GM12878 (cell line): Measurements from ENCODE around the gene PRTN3. TPM values are rescaled to one million over a fixed set of nuclear protein-coding genes. Genes with fewer than 3 reads are reported as not detected.

Experiments
- ATAC-seq: fragments of 200-7000 bp; cut with Tn5 transposase; 3 replicates; pipeline ENCODE4 v1.9.1; 2020; ENCODE audit warnings: mild to moderate bottlenecking, moderate library complexity
- BruUV-seq: library from RNA; stranded (reverse); fragments of 400-500 nt; replicated peaks from 2 replicates; lab custom pipeline; 2021; lab: Mats Ljungman, UMichigan
- CTCF ChIA-PET: fragments of 300-600 bp; sonication (Branson Sonifier 250); formaldehyde crosslinking; extraction: SDS; loops from one replicate; lab custom pipeline; 2021; ENCODE audit warnings: inconsistent platforms; lab: Yijun Ruan, JAX
- POLR2A ChIA-PET: fragments of 350-600 bp; formaldehyde crosslinking; extraction: SDS; loops from one replicate; lab custom pipeline; 2021; ENCODE audit warnings: inconsistent platforms; lab: Charles Lee
- RAD21 ChIA-PET: fragments of 300-600 bp; sonication (Branson Sonifier 250); formaldehyde crosslinking; loops from one replicate; lab custom pipeline; 2023; ENCODE audit warnings: antibody characterized with exemption; ENCODE audit not compliant: unreplicated experiment; lab: Charles Lee
- SMC1A ChIA-PET: fragments of 300-600 bp; sonication (Branson Sonifier 250); formaldehyde crosslinking; loops from one replicate; lab custom pipeline; 2023; ENCODE audit not compliant: unreplicated experiment, uncharacterized antibody; lab: Charles Lee
- DNase-seq: peaks from one replicate; pipeline ENCODE4 v3.0.0-alpha.2; 2011; ENCODE audit warnings: low read depth, low spot score
- FAIRE-seq: peaks from 3 replicates; lab custom pipeline; 2011; peaks lifted over from hg19 to GRCh38; lab: Jason Lieb, UNC
- H2AFZ ChIP-seq: 2 replicates; pipeline ENCODE4 v1.6.0; 2011; ENCODE audit warnings: low read depth, low read length, control low read depth; ENCODE audit not compliant: control insufficient read depth
- H3K27ac ChIP-seq: 2 replicates; pipeline ENCODE4 v1.5.1; 2011; ENCODE audit warnings: control low read depth; ENCODE audit not compliant: control insufficient read depth, insufficient read depth
- H3K27me3 ChIP-seq, 2 experiments: replicated peaks in 1 of 2; 2 replicates each; pipeline versions ENCODE4 v1.6.0 to v1.6.1; 2011; ENCODE audit warnings: low read length in 1 of 2; ENCODE audit not compliant: control insufficient read depth in 2 of 2, insufficient read depth in 2 of 2
- H3K36me3 ChIP-seq, 2 experiments: 2 replicates each; pipeline ENCODE4 v1.5.1; 2011; ENCODE audit warnings: low read length in 1 of 2; ENCODE audit not compliant: control insufficient read depth in 2 of 2, insufficient read depth in 2 of 2
- H3K4me1 ChIP-seq: 2 replicates; pipeline ENCODE4 v1.6.1; 2011; ENCODE audit warnings: mild to moderate bottlenecking, low read length, moderate library complexity, mixed read lengths; ENCODE audit not compliant: control insufficient read depth, insufficient read depth
- H3K4me2 ChIP-seq: 2 replicates; pipeline ENCODE4 v1.6.0; 2011; ENCODE audit warnings: control low read depth; ENCODE audit not compliant: control insufficient read depth, insufficient read depth
- H3K4me3 ChIP-seq: fragments of 200-600 bp; sonication (generic); 2 replicates; pipeline ENCODE4 v1.5.1; 2016
- H3K79me2 ChIP-seq: 2 replicates; pipeline ENCODE4 v1.6.0; 2011; ENCODE audit warnings: low read length; ENCODE audit not compliant: control insufficient read depth, insufficient read depth
- H3K9ac ChIP-seq: 2 replicates; pipeline ENCODE4 v1.8.0; 2011; ENCODE audit warnings: low read length, control low read depth, mixed read lengths; ENCODE audit not compliant: control insufficient read depth, insufficient read depth
- H3K9me3 ChIP-seq: replicated peaks from 3 replicates; pipeline ENCODE4 v1.5.1; 2011; ENCODE audit warnings: mild to moderate bottlenecking, low read length; ENCODE audit not compliant: control insufficient read depth, insufficient read depth
- H4K20me1 ChIP-seq: 2 replicates; pipeline ENCODE4 v1.6.0; 2011; ENCODE audit not compliant: control insufficient read depth, insufficient read depth
- E2F8 ChIP-seq: fragments of 450-650 bp; IDR thresholded peaks from 2 replicates; pipeline ENCODE4 v1.6.1; 2018; ENCODE audit warnings: mild to moderate bottlenecking, low read depth, moderate library complexity; ENCODE audit not compliant: partially characterized antibody
- EGR1 ChIP-seq, 2 experiments: IDR thresholded peaks; 1 replicate in 1 of 2; 2 replicates in 1 of 2; pipeline ENCODE4 v1.6.1; 2011 to 2012; ENCODE audit warnings: low read depth in 2 of 2, low read length in 2 of 2, borderline replicate concordance in 1 of 2, mild to moderate bottlenecking in 1 of 2, moderate library complexity in 1 of 2
- EP300 ChIP-seq, 2 experiments: fragments of 150-350 bp in 1 of 2; IDR thresholded peaks; 2 replicates each; pipeline ENCODE4 v1.6.1; 2011 to 2012; ENCODE audit warnings: low read depth in 2 of 2, low read length in 2 of 2, borderline replicate concordance in 1 of 2, improper control_type of control experiment in 1 of 2, inconsistent platforms in 1 of 2; ENCODE audit not compliant: control insufficient read depth in 1 of 2
- RELB ChIP-seq: fragments of 450-650 bp; IDR thresholded peaks from 2 replicates; pipeline ENCODE4 v1.6.1; 2017; ENCODE audit warnings: low read depth, mild to moderate bottlenecking, moderate library complexity
- WGBS: methylation state at CpG from one replicate; pipeline ENCODE4 v1.1.6; 2016; ENCODE audit warnings: low lambda C conversion rate; ENCODE audit not compliant: insufficient replicate concordance, insufficient coverage; ENCODE audit errors: missing lambda C conversion rate; 5-methylcytosine and 5-hydroxymethylcytosine counted together
- in situ Hi-C: fragments of 300-500 bp; cut with MboI; formaldehyde crosslinking; loops from 9 replicates; pipeline ENCODE4 v1.14.3; 2018; ENCODE audit warnings: mixed read lengths
- intact Hi-C: fragments of 100-400 bp; cut with micrococcal nuclease; formaldehyde crosslinking; loops from one replicate; pipeline ENCODE4 v1.14.2; 2022; ENCODE audit not compliant: unreplicated experiment
- polyA plus RNA-seq, 11 experiments: library from polyadenylated mRNA; depleted of rRNA in 4 of 11; unstranded in 6 of 11; stranded (reverse) in 5 of 11; fragments of >200 nt; fragmentation: Nextera tagmentation in 4 of 11; fragmentation: Illumina TruSeq in 1 of 11; extraction: Ambion mirVana in 4 of 11; extraction: Trizol in 1 of 11; gene quantifications; 1 replicate in 1 of 11; 2 replicates in 10 of 11; pipeline versions ENCODE4 v1.2.1 to v1.2.3, GENCODE V29; 2011 to 2016; ENCODE audit warnings: inconsistent platforms in 2 of 11, missing spikeins in 2 of 11, low read depth in 1 of 11
- total RNA-seq, 4 experiments: library from RNA; depleted of rRNA in 3 of 4; stranded (reverse); fragments of >200 nt in 3 of 4; fragmentation: Illumina TruSeq in 1 of 4; extraction: Trizol in 1 of 4; gene quantifications; 2 replicates each; pipeline versions ENCODE4 v1.2.1 to v1.2.3, GENCODE V29; 2013 to 2021

PRTN3 gene
- total and polyA plus RNA-seq, 10 of the 15 experiments (the other 5 are each of a cell fraction or from before 2014, with no cell fraction given), result 0.08 TPM; not detected in 9

DNA sequence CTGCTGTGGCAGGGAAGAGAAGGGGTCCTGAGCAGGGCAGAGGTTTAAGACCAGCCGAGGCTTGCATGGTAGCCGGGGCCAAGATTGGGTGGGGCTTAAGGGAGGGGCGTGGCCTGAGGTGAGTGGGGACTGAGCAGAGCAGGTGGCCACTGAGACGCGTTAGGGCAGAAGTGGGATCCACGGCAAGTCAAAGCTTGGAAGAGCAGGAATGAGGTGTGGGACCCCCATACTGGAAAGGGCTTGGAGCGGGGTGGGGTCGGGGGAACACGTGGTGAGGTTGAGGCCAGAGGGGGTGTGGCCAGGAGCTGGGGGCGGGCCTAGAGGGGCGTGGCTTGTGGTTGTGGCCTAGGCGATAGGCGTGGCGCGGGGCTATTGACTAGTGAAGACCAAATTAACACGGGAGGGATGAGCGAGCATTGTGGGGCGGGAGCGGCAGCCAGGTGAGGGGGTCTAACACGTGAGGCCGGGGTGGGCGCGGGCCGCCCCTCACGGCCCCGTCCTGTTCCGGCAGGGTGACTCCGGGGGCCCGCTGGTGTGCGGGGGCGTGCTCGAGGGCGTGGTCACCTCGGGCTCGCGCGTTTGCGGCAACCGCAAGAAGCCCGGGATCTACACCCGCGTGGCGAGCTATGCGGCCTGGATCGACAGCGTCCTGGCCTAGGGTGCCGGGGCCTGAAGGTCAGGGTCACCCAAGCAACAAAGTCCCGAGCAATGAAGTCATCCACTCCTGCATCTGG is 21.9 kb downstream of the PRTN3 start (continued):
- no peak for TF ChIP-seq RELB

DNA sequence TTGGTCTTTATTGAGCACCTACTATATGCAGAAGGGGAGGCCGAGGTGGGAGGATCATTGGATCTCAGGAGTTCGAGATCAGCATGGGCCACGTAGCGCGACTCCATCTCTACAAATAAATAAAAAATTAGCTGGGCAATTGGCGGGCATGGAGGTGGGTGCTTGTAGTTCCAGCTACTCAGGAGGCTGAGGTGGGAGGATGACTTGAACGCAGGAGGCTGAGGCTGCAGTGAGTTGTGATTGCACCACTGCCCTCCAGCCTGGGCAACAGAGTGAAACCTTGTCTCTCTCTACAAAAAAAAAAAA is 22.5 kb downstream of the PRTN3 start:
- ChIA-PET SMC1A (interaction anchor here (0.9 to 3.1 kb wide), 10 partner anchors 30 to 121 kb away, joined by 5 to 18 read pairs (median 12); partner anchors contain the start of genes KISS1R, MED16, RNU6-9 and WDR18), POLR2A (interaction anchor here (0.5 to 1.6 kb wide), 9 partner anchors 15 to 406 kb away, joined by 3 to 6 read pairs (median 3); partner anchors contain the start of gene CIRBP), RAD21 (interaction anchor here (0.8 to 4.5 kb wide), 14 partner anchors 14 to 200 kb away, joined by 3 to 46 read pairs (median 8); partner anchors contain the start of genes KISS1R, MED16, RNF126 and RNU6-9), CTCF (interaction anchor here (0.6 to 2.8 kb wide), 23 partner anchors 8 to 378 kb away, joined by 3 to 50 read pairs (median 5); partner anchors contain the start of genes ARHGAP45, ATP5F1D, KISS1R and MED16)
- no peak for ATAC-seq
- no peaks in the 10 kb centered on the region for H3K79me2 ChIP-seq
- no peak overlapping the region for H3K9ac ChIP-seq
- FAIRE-seq, result no peak
- H3K4me3 ChIP-seq, result no peak overlapping the region
- H3K4me2 ChIP-seq, result peak overlapping the region; percentile 66
- H3K36me3 ChIP-seq, result no peaks in the 10 kb centered on the region
- in situ Hi-C loops (no loop called here), intact Hi-C loops (loop anchor here (2.0 to 5.0 kb wide), 3 partner anchors 92 to 134 kb away; partner anchors contain the start of gene WDR18)
- WGBS, result 60% methylated on average over 7 of the region's 7 CpGs
- no TSS peak for BruUV-seq
- H4K20me1 ChIP-seq, result no peaks in the 10 kb centered on the region
- H3K4me1 ChIP-seq, result peaks cover 10% of the 10 kb centered on the region
- no peak overlapping the region for H3K27ac ChIP-seq
- no peaks in the 10 kb centered on the region; a peak in 1 of 4 replicates for H3K27me3 ChIP-seq
- no peak for TF ChIP-seq E2F8
- no peak for TF ChIP-seq EGR1 (IDR thresholded peaks at IDR 0.05; ENCODE audit: borderline replicate concordance in 1 of 2, low read depth in 2 of 2, low read length in 2 of 2)
- no peak for TF ChIP-seq EP300 (IDR thresholded peaks at IDR 0.05; ENCODE audit: borderline replicate concordance in 1 of 2, control insufficient read depth in 1 of 2, low read depth in 2 of 2, low read length in 2 of 2)
- H3K9me3 ChIP-seq, result no peaks in the 10 kb centered on the region
- no peak overlapping the region for H2AFZ ChIP-seq
- DNase-seq, result no peak
